ENCODE data around the gene BMP6.

- TF ChIP-seq, protein P1, sequence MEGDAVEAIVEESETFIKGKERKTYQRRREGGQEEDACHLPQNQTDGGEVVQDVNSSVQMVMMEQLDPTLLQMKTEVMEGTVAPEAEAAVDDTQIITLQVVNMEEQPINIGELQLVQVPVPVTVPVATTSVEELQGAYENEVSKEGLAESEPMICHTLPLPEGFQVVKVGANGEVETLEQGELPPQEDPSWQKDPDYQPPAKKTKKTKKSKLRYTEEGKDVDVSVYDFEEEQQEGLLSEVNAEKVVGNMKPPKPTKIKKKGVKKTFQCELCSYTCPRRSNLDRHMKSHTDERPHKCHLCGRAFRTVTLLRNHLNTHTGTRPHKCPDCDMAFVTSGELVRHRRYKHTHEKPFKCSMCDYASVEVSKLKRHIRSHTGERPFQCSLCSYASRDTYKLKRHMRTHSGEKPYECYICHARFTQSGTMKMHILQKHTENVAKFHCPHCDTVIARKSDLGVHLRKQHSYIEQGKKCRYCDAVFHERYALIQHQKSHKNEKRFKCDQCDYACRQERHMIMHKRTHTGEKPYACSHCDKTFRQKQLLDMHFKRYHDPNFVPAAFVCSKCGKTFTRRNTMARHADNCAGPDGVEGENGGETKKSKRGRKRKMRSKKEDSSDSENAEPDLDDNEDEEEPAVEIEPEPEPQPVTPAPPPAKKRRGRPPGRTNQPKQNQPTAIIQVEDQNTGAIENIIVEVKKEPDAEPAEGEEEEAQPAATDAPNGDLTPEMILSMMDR (IDR thresholded peaks at IDR 0.05 in 4 of 5, conservative IDR thresholded peaks at IDR 0.05 in 1 of 5): no peak
- TF ChIP-seq POLR2A (IDR thresholded peaks at IDR 0.05): no peak
Measured at GRCh38 chr6:7903673-7904072, 177.8 kb downstream of the BMP6 start.

Data from gastrocnemius medialis (tissue), 4 donors.